ENCODE results near the gene BOK.
"Not testable (repeated sequence)": the region's sequence is repeated elsewhere in the genome, so short reads cannot be mapped to it uniquely, and the experiment has no call there.

Gene BOK

GRCh38 chr2:241567776-241568175 is 9.2 kb downstream of the BOK start:
- no peak for DNase-seq (ENCODE audit: low spot score)
- no peak for TF ChIP-seq CTCF (IDR thresholded peaks at IDR 0.05; ENCODE audit: extremely low read depth, insufficient read depth, missing control alignments)
- in situ Hi-C loops (cut with MboI; ENCODE audit: low pct_unique_long_range_greater_than_20kb, low sequenced_read_pairs, unreplicated experiment): no loop called here

- in situ Hi-C loops (cut with MboI; ENCODE audit: low pct_unique_long_range_greater_than_20kb, low sequenced_read_pairs, unreplicated experiment): no loop called here
- TF ChIP-seq CTCF (IDR thresholded peaks at IDR 0.05; ENCODE audit: extremely low read depth, insufficient read depth, missing control alignments): no peak
- DNase-seq (ENCODE audit: low spot score): no peak
Observed at GRCh38 chr2:241568726-241569125, 10.2 kb downstream of the BOK start.

GRCh38 chr2:241569831-241570281 is 11.3 kb downstream of the BOK start:
- TF ChIP-seq CTCF (IDR thresholded peaks at IDR 0.05; ENCODE audit: extremely low read depth, insufficient read depth, missing control alignments): no peak
- in situ Hi-C loops (cut with MboI; ENCODE audit: low pct_unique_long_range_greater_than_20kb, low sequenced_read_pairs, unreplicated experiment): no loop called here
- no peak for DNase-seq (ENCODE audit: low spot score)

- no peak for TF ChIP-seq CTCF (IDR thresholded peaks at IDR 0.05; ENCODE audit: extremely low read depth, insufficient read depth, missing control alignments)
- in situ Hi-C loops (cut with MboI; ENCODE audit: low pct_unique_long_range_greater_than_20kb, low sequenced_read_pairs, unreplicated experiment): no loop called here
- no peak for DNase-seq (ENCODE audit: low spot score)
Observed at GRCh38 chr2:241570961-241571581, 12.5 kb downstream of the BOK start.

- no peak for TF ChIP-seq CTCF (IDR thresholded peaks at IDR 0.05; ENCODE audit: extremely low read depth, insufficient read depth, missing control alignments)
- in situ Hi-C loops (cut with MboI; ENCODE audit: low pct_unique_long_range_greater_than_20kb, low sequenced_read_pairs, unreplicated experiment): no loop called here
- no peak for DNase-seq (ENCODE audit: low spot score)
Observed at GRCh38 chr2:241571821-241572620, 13.5 kb downstream of the BOK start.

- DNase-seq (ENCODE audit: low spot score); in situ Hi-C loops (cut with MboI; ENCODE audit: low pct_unique_long_range_greater_than_20kb, low sequenced_read_pairs, unreplicated experiment): not testable (repeated sequence)
Observed at GRCh38 chr2:241572915-241573651, 14.5 kb downstream of the BOK start.

- in situ Hi-C loops (cut with MboI; ENCODE audit: low pct_unique_long_range_greater_than_20kb, low sequenced_read_pairs, unreplicated experiment): no loop called here
- no peak for TF ChIP-seq CTCF (IDR thresholded peaks at IDR 0.05; ENCODE audit: extremely low read depth, insufficient read depth, missing control alignments)
- no peak for DNase-seq (ENCODE audit: low spot score)
Observed at GRCh38 chr2:241573741-241574140, 15.2 kb downstream of the BOK start.

Measured in GM13977 (cell line).